HEK293T (cell line): ENCODE data around the gene F2.

Experiments
- CTCF ChIA-PET: fragments of 350-600 bp; formaldehyde crosslinking; extraction: SDS; loops from one replicate; lab custom pipeline; 2021; ENCODE audit warnings: antibody characterized with exemption, inconsistent platforms; lab: Yijun Ruan, JAX
- POLR2A ChIA-PET: fragments of 350-600 bp; formaldehyde crosslinking; extraction: SDS; loops from one replicate; lab custom pipeline; 2020; ENCODE audit warnings: antibody characterized with exemption, inconsistent platforms; lab: Yijun Ruan, JAX
- DNase-seq: peaks from one replicate; pipeline ENCODE4 v3.0.0; 2012; ENCODE audit warnings: mixed read lengths; ENCODE audit errors: extremely low spot score
- ARNT ChIP-seq: fragments of 450-650 bp; IDR thresholded peaks from 2 replicates; pipeline ENCODE4 v1.6.1; 2017; ENCODE audit warnings: mild to moderate bottlenecking
- BHLHE40 ChIP-seq: fragments of 450-650 bp; IDR thresholded peaks from 2 replicates; pipeline ENCODE4 v1.6.1; 2016; ENCODE audit warnings: mild to moderate bottlenecking, moderate library complexity, borderline replicate concordance
- CTBP1 ChIP-seq: fragments of 450-650 bp; IDR thresholded peaks from 2 replicates; pipeline ENCODE4 v1.6.1; 2016; ENCODE audit warnings: borderline replicate concordance
- ELF4 ChIP-seq: fragments of 450-650 bp; IDR thresholded peaks from 2 replicates; pipeline ENCODE4 v1.6.1; 2017; ENCODE audit warnings: antibody characterized with exemption
- FOXA1 ChIP-seq: fragments of 450-650 bp; IDR thresholded peaks from 2 replicates; pipeline ENCODE4 v1.6.1; 2016; ENCODE audit warnings: mild to moderate bottlenecking
- FOXK2 ChIP-seq: fragments of 450-650 bp; IDR thresholded peaks from 2 replicates; pipeline ENCODE4 v1.6.1; 2016; ENCODE audit warnings: mild to moderate bottlenecking
- FOXM1 ChIP-seq: fragments of 450-650 bp; IDR thresholded peaks from 2 replicates; pipeline ENCODE4 v1.6.1; 2017; ENCODE audit warnings: mild to moderate bottlenecking, borderline replicate concordance
- HDGF ChIP-seq: fragments of 450-650 bp; IDR thresholded peaks from 2 replicates; pipeline ENCODE4 v1.6.1; 2017; ENCODE audit warnings: antibody characterized with exemption, borderline replicate concordance
- L3MBTL2 ChIP-seq: fragments of 450-650 bp; conservative IDR thresholded peaks from 2 replicates; pipeline ENCODE4 v1.6.1; 2016; ENCODE audit warnings: mild to moderate bottlenecking
- LEF1 ChIP-seq: fragments of 450-650 bp; IDR thresholded peaks from 2 replicates; pipeline ENCODE4 v1.6.1; 2017; ENCODE audit warnings: mild to moderate bottlenecking, borderline replicate concordance
- NFRKB ChIP-seq: fragments of 450-650 bp; IDR thresholded peaks from 2 replicates; pipeline ENCODE4 v1.6.1; 2016; ENCODE audit warnings: mild to moderate bottlenecking, moderate library complexity
- PKNOX1 ChIP-seq: fragments of 450-650 bp; IDR thresholded peaks from 2 replicates; pipeline ENCODE4 v1.6.1; 2016
- SP1 ChIP-seq: fragments of 450-650 bp; IDR thresholded peaks from 2 replicates; pipeline ENCODE4 v1.6.1; 2017
- SUZ12 ChIP-seq: fragments of 450-650 bp; IDR thresholded peaks from 2 replicates; pipeline ENCODE4 v1.6.1; 2016; ENCODE audit warnings: mild to moderate bottlenecking
- TARDBP ChIP-seq: fragments of 450-650 bp; IDR thresholded peaks from 2 replicates; pipeline ENCODE4 v1.6.1; 2016
- ZNF384 ChIP-seq: fragments of 450-650 bp; IDR thresholded peaks from 2 replicates; pipeline ENCODE4 v1.6.1; 2016

The F2 gene

GRCh38 chr11:46675288-46675851 lies 43.6 kb upstream of the F2 start:
- TF ChIP-seq HDGF (no peak), ELF4 (no peak), BHLHE40 (no peak), CTBP1 (no peak), NFRKB (no peak), ARNT (no peak), FOXA1 (no peak), SUZ12 (no peak), FOXM1 (no peak), TARDBP (no peak), PKNOX1 (no peak), ZNF384 (no peak), LEF1 (no peak), SP1 (no peak), L3MBTL2 (no peak), FOXK2 (no peak)
- ChIA-PET POLR2A (interaction anchor here (0.7 kb wide), 1 partner anchor 9 kb away, joined by 3 read pairs; no protein-coding TSS in a partner anchor), CTCF (interaction anchor here (0.6 kb wide), 1 partner anchor 35 kb away, joined by 4 read pairs; no protein-coding TSS in a partner anchor)
- no peak for DNase-seq

DNA sequence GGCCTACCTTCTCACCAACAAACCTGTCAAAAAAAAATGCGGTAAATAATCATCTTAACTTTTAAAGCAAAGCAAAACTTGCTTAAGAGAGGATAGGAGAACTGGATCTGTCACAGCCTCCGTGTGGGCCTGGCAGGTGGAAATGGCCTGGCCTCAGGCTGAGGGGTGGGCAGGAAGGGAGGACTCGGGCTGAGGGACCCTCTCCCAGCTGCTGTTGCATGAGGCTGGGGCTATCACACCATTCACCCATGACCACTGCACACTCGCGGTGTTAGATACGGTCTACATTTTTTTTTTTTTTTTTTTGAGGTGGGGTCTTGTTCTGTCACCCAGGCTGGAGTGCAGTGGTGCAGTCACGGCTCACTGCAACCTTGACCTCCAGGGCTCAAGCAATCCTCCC lies 43.1 kb upstream of the F2 start:
- POLR2A ChIA-PET: no interaction called here
- TF ChIP-seq PKNOX1 (no peak), LEF1 (no peak), FOXA1 (no peak), HDGF (no peak), L3MBTL2 (no peak), ELF4 (no peak), FOXK2 (no peak), ZNF384 (no peak)
- CTCF ChIA-PET: no interaction called here
- DNase-seq: no peak

DNA sequence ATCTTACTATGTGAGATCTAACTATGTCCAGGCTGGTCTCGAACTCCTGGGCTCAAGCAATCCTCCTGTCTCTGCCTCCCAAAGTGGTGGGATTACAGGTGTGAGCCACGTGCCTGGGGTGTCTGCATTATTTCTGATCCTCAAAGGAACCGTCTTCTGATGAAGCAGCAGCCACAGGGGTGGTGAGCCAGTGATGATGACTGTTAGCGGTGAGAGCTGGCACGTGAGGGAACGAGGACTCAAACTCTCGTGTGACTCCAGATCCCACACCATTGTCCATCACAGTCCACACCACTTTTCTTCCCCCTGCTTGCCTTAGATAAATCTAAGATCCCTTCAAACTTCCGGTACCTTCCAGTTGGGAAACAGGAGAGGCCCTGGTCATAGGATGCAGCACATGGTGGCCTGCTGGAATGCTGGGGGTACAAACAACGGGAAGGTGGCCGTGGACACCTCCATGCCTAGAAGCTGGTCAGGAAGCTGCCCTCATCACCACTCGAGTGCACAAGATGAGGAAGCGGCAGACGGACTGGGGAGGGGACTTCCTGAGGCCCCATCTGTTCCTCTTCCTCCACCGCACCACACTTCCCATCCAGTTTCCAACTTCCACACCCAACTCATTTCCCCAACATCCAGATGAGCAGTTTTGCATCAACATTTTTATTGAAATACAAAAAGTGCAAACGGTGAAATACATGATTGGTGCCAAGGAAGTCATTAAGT lies 42.4 kb upstream of the F2 start:
- POLR2A ChIA-PET: no interaction called here
- CTCF ChIA-PET: no interaction called here
- TF ChIP-seq ZNF384: no peak
- no peak for TF ChIP-seq FOXA1
- TF ChIP-seq LEF1: no peak
- no peak for TF ChIP-seq ARNT
- no peak for TF ChIP-seq L3MBTL2
- TF ChIP-seq SUZ12: no peak
- no peak for TF ChIP-seq FOXK2
- TF ChIP-seq ELF4: no peak
- no peak for TF ChIP-seq TARDBP
- DNase-seq: no peak

DNA sequence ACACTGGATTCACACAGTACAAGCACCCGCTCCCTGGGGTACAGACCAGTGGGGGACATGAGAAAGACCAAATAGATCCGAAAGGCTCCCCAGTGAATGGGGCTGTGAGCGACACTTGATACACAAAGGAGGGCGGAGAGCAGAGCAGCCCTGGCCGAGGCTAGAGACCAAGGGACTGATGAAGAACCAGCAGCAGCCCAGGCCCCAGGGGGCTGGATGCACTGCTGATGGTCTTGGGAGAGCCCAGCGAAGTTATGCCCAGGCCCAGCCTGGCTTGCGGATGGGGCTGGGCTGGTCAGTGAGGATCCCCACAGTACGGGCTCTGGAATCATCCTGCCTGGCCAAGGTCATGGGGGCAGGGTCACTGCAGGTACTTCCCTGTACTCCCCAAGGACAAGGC lies 41.8 kb upstream of the F2 start:
- CTCF ChIA-PET: no interaction called here
- POLR2A ChIA-PET: no interaction called here
- DNase-seq: no peak
- no peak for TF ChIP-seq HDGF
- no peak for TF ChIP-seq SUZ12
- TF ChIP-seq TARDBP: no peak
- no peak for TF ChIP-seq L3MBTL2

DNA sequence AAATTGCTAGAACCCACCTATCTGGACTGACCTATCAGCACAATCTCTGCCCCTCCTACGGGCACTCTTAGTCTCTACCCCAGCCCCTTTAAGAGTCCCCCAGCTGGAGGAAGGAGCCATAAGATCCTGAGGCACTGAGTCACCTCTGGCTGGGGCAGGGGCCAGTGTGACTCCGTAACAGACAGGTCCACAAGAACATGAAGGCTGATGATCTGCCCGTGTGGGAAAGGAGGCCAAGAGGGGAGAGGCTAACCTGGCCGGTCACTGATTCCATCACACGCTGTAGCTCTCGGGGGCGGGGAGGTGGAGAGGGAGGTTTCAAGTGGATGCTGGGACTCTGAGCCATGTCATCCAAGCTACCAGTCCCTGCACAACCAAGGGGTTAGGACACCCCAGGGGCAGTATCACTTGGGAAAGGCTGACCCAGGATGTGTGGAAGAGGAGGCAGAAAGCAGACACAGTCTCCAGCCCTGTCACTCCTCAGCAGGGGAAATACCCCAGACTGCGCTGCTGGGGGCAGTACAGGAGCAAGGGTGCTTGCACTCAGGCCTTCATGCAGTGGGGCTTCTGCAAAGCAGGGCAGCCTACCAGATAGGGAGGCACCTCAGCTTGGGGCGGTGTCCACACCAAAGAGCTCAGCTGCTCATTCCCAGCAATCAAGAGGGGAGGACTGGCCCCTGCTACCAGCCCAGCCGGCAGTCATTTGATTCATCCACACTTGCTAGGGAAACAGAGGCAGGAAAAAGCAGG lies 40.8 kb upstream of the F2 start:
- TF ChIP-seq SUZ12 (no peak), SP1 (no peak), BHLHE40 (no peak), L3MBTL2 (no peak), ZNF384 (no peak), HDGF (no peak), ELF4 (no peak), LEF1 (no peak), TARDBP (no peak)
- DNase-seq: no peak
- POLR2A ChIA-PET: no interaction called here
- CTCF ChIA-PET: no interaction called here

- ChIA-PET CTCF (no interaction called here), POLR2A (no interaction called here)
- TF ChIP-seq CTBP1 (no peak), NFRKB (no peak), SP1 (no peak), FOXK2 (no peak), TARDBP (no peak), HDGF (no peak), ZNF384 (no peak), BHLHE40 (no peak), ELF4 (no peak), ARNT (no peak), LEF1 (no peak), FOXM1 (no peak), SUZ12 (no peak), FOXA1 (no peak), PKNOX1 (no peak), L3MBTL2 (no peak)
- DNase-seq: no peak
Measured at GRCh38 chr11:46678741-46679130, 40.3 kb upstream of the F2 start.
